Activated B cell treated with CpG ODN at 0.5 μM for 24 hours (primary cell): ENCODE results near the gene HS1BP3. TPM values are rescaled to one million over a fixed set of nuclear protein-coding genes. Genes with fewer than 3 reads are reported as not detected.

Experiments
- ATAC-seq: fragments of 200-7000 bp; cut with Tn5 transposase; one replicate; pipeline ENCODE4 v1.10.0; 2021; ENCODE audit warnings: low read depth, mild to moderate bottlenecking, moderate library complexity
- CTCF ChIA-PET: fragments of 350-600 bp; sonication (Branson Sonifier 250); formaldehyde crosslinking; loops from one replicate; lab custom pipeline; 2021; ENCODE audit warnings: antibody characterized with exemption; lab: Charles Lee
- POLR2A ChIA-PET: fragments of 350-600 bp; sonication (Branson Sonifier 250); formaldehyde crosslinking; loops from one replicate; lab custom pipeline; 2021; ENCODE audit warnings: antibody characterized with exemption; lab: Charles Lee
- DNase-seq: peaks from one replicate; pipeline ENCODE4 v3.0.0; 2022
- H3K27ac Mint-ChIP-seq: one replicate; pipeline ENCODE4 v1.8.0; 2020; ENCODE audit warnings: mixed read lengths
- H3K27me3 Mint-ChIP-seq: one replicate; pipeline ENCODE4 v1.8.0; 2021; ENCODE audit warnings: mixed read lengths
- H3K36me3 Mint-ChIP-seq: one replicate; pipeline ENCODE4 v1.8.0; 2021; ENCODE audit warnings: low read depth, mixed read lengths
- H3K4me1 Mint-ChIP-seq: one replicate; pipeline ENCODE4 v1.8.0; 2021; ENCODE audit warnings: mixed read lengths
- H3K4me3 Mint-ChIP-seq: one replicate; pipeline ENCODE4 v1.8.0; 2020; ENCODE audit warnings: mild to moderate bottlenecking, mixed read lengths
- H3K9me3 Mint-ChIP-seq: one replicate; pipeline ENCODE4 v1.8.0; 2020; ENCODE audit warnings: mixed read lengths
- CTCF ChIP-seq: fragments of 200-600 bp; IDR thresholded peaks from one replicate; pipeline ENCODE4 v1.8.0; 2022; ENCODE audit warnings: antibody characterized with exemption, mild to moderate bottlenecking
- intact Hi-C: fragments of 100-400 bp; cut with micrococcal nuclease; formaldehyde crosslinking; loops from one replicate; pipeline ENCODE4 v1.15.1; 2024
- total RNA-seq: library from RNA; stranded (reverse); gene quantifications from 2 replicates; pipeline ENCODE4 v1.2.3, GENCODE V29; 2022

HS1BP3 gene
- total RNA-seq, 1 donor from 2014 or later: 13.1 TPM

- no peaks in the 10 kb centered on the region for H3K36me3 Mint-ChIP-seq
- ChIA-PET POLR2A (no interaction called here), CTCF (no interaction called here)
- TF ChIP-seq CTCF: no peak
- H3K27ac Mint-ChIP-seq: no peak overlapping the region
- H3K27me3 Mint-ChIP-seq: peaks cover 6% of the 10 kb centered on the region
- ATAC-seq (no peak), DNase-seq (no peak)
- intact Hi-C loops: no loop called here
- peaks cover 15% of the 10 kb centered on the region for H3K4me1 Mint-ChIP-seq
- no peak overlapping the region for H3K4me3 Mint-ChIP-seq
- H3K9me3 Mint-ChIP-seq: no peaks in the 10 kb centered on the region
Measured at GRCh38 chr2:20582600-20583221, 68.2 kb downstream of the HS1BP3 start.

- intact Hi-C loops: no loop called here
- Mint-ChIP-seq H3K9me3 (no peaks in the 10 kb centered on the region), H3K27ac (no peak overlapping the region), H3K4me1 (peaks cover 31% of the 10 kb centered on the region), H3K36me3 (no peaks in the 10 kb centered on the region), H3K4me3 (no peak overlapping the region), H3K27me3 (peaks cover 3% of the 10 kb centered on the region)
- ATAC-seq: no peak
- no peak for TF ChIP-seq CTCF
- no peak for DNase-seq
- POLR2A ChIA-PET: interaction anchor here (0.6 kb wide), 1 partner anchor 243 kb away, joined by 9 read pairs; no protein-coding TSS in a partner anchor
- CTCF ChIA-PET: no interaction called here
Measured at GRCh38 chr2:20580690-20581437, 70.0 kb downstream of the HS1BP3 start.

- no peak for TF ChIP-seq CTCF
- CTCF ChIA-PET: no interaction called here
- ATAC-seq (no peak), DNase-seq (no peak)
- H3K4me3 Mint-ChIP-seq: no peak overlapping the region
- intact Hi-C loops: loop anchor here (5.0 kb wide), 1 partner anchor 133 kb away; the partner anchor contains the start of gene RHOB
- H3K4me1 Mint-ChIP-seq: peaks cover 31% of the 10 kb centered on the region
- POLR2A ChIA-PET: no interaction called here
- no peaks in the 10 kb centered on the region for H3K36me3 Mint-ChIP-seq
- no peaks in the 10 kb centered on the region for H3K27me3 Mint-ChIP-seq
- no peaks in the 10 kb centered on the region for H3K9me3 Mint-ChIP-seq
- H3K27ac Mint-ChIP-seq: no peak overlapping the region
Measured at GRCh38 chr2:20579866-20580265, 71.0 kb downstream of the HS1BP3 start.

DNA sequence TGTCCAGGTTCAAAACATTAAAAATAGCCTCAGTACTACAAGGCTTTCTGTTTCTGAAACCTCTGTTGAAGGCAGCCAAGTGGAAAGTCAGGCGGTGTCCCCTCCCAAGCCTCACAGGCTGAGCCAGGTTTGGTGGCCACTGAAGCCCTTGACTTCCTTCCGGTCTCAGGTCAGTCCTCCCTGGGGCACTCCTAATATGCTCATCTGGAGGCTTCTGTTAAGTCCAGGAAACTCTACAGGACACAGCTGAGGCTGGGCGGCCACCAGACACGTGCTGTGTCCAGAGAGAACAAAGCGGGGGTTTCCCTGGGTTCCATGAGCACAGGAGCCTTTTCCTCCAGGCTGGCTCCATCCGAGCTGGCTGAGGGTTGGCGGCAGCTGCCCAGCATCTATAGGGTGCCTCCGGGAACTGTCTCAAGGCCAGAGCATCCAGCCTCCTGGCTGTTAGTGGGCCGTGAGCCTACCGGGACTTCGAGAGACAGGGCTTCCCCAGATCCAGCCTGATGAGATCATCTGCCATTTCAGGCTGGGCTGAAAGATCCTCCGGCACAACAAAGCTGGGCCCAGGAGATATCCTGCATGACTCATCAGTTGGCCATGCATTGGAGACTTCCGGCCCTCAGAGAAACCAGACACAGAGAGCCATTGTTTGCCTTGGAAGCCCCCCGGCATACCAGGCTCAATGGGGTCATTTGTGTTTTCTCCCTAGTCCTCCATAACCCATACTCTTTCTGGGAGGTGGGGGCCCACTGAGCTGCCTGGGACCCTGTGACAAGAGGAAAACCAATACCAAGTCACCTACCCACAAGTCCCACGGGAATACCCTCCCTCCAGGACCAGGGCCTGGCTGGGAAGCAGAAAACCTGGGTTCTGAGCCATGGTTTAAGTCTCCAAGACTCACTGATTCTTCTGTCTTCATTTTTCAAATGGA is 71.7 kb downstream of the HS1BP3 start:
- no peaks in the 10 kb centered on the region for H3K27me3 Mint-ChIP-seq
- intact Hi-C loops: loop anchor here (5.0 kb wide), 1 partner anchor 132 kb away; the partner anchor contains the start of gene RHOB
- CTCF ChIA-PET: no interaction called here
- H3K27ac Mint-ChIP-seq: no peak overlapping the region
- peaks cover 31% of the 10 kb centered on the region for H3K4me1 Mint-ChIP-seq
- H3K4me3 Mint-ChIP-seq: no peak overlapping the region
- no peak for DNase-seq
- POLR2A ChIA-PET: no interaction called here
- ATAC-seq: no peak
- no peaks in the 10 kb centered on the region for H3K9me3 Mint-ChIP-seq
- TF ChIP-seq CTCF: no peak
- no peaks in the 10 kb centered on the region for H3K36me3 Mint-ChIP-seq
